ENCODE measurements around the gene R3HDM4. TPM values are rescaled to one million over a fixed set of nuclear protein-coding genes. Genes with fewer than 3 reads are reported as not detected.

R3HDM4 gene
- total and polyA plus RNA-seq, 2 donors from 2014 or later, result 47.4 to 71.4 TPM

- FAIRE-seq, result no peak
- DNase-seq, result peak in 1 of 5 donors; percentile 83
- Histone ChIP-seq H3K4me1 (ENCODE audit: control insufficient read depth in 2 of 3, insufficient read depth in 2 of 3, low read depth in 1 of 3, low read length in 3 of 3) (peaks cover 0 to 4% (median 0%) of the 10 kb centered on the region in 3 donors), H3K4me3 (ENCODE audit: low read length in 3 of 3) (no peak overlapping the region), H3K9ac (ENCODE audit: low read length in 3 of 3) (no peak overlapping the region), H3K27me3 (ENCODE audit: control insufficient read depth, insufficient read depth, low read length) (no peaks in the 10 kb centered on the region), H3K36me3 (ENCODE audit: control insufficient read depth in 2 of 3, insufficient read depth in 3 of 3, low read length in 3 of 3) (peaks cover 0 to 11% (median 0%) of the 10 kb centered on the region in 3 donors), H3K9me3 (ENCODE audit: control insufficient read depth in 2 of 3, insufficient read depth in 1 of 3, low read length in 3 of 3) (no peaks in the 10 kb centered on the region), H3K27ac (ENCODE audit: low read depth in 2 of 2, low read length in 2 of 2) (no peak overlapping the region)
- TF ChIP-seq CTCF (IDR thresholded peaks at IDR 0.05; ENCODE audit: borderline replicate concordance, extremely low read depth, insufficient read depth), result no peak
- intact Hi-C loops (cut with DNase I), result no loop called here
Measured at GRCh38 chr19:873561-874041, 39.4 kb downstream of the R3HDM4 start.

DNA sequence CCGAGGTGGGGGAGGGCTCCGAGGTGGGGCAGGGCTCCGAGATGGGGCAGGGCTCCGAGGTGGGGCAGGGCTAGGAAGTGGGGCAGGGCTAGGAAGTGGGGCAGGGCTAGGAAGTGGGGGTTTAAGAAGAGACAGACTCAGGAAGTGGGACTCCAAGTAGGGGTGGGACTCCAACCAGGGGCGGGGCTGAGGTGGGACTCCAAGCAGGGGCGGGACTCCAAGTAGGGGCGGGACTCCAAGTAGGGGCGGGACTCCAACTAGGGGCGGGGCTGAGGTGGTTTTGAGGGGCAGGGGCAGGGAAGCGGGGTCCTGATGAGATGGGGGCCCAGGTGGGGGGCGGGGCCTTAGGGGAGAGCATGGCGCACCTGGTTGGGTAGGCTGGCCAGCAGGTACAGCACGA is 39.9 kb downstream of the R3HDM4 start:
- Histone ChIP-seq H3K4me3 (ENCODE audit: low read length in 3 of 3) (no peak overlapping the region), H3K9ac (ENCODE audit: low read length in 3 of 3) (no peak overlapping the region), H3K27me3 (ENCODE audit: control insufficient read depth, insufficient read depth, low read length) (no peaks in the 10 kb centered on the region), H3K9me3 (ENCODE audit: control insufficient read depth in 2 of 3, insufficient read depth in 1 of 3, low read length in 3 of 3) (no peaks in the 10 kb centered on the region), H3K4me1 (ENCODE audit: control insufficient read depth in 2 of 3, insufficient read depth in 2 of 3, low read depth in 1 of 3, low read length in 3 of 3) (peaks cover 0 to 4% (median 0%) of the 10 kb centered on the region in 3 donors), H3K36me3 (ENCODE audit: control insufficient read depth in 2 of 3, insufficient read depth in 3 of 3, low read length in 3 of 3) (peaks cover 0 to 13% (median 0%) of the 10 kb centered on the region in 3 donors), H3K27ac (ENCODE audit: low read depth in 2 of 2, low read length in 2 of 2) (no peak overlapping the region)
- TF ChIP-seq CTCF (IDR thresholded peaks at IDR 0.05; ENCODE audit: borderline replicate concordance, extremely low read depth, insufficient read depth), result no peak
- intact Hi-C loops (cut with DNase I), result no loop called here
- DNase-seq, result peak in 1 of 5 donors; percentile 89
- no peak for FAIRE-seq

GRCh38 chr19:872266-872951 is 40.6 kb downstream of the R3HDM4 start:
- H3K36me3 ChIP-seq (ENCODE audit: control insufficient read depth in 2 of 3, insufficient read depth in 3 of 3, low read length in 3 of 3), result peaks cover 0 to 15% (median 0%) of the 10 kb centered on the region in 3 donors

More at GRCh38 chr19:872266-872951, 40.6 kb downstream of the R3HDM4 start:
- H3K9ac ChIP-seq (ENCODE audit: low read length in 3 of 3), result no peak overlapping the region
- H3K9me3 ChIP-seq (ENCODE audit: control insufficient read depth in 2 of 3, insufficient read depth in 1 of 3, low read length in 3 of 3), result no peaks in the 10 kb centered on the region
- H3K27me3 ChIP-seq (ENCODE audit: control insufficient read depth, insufficient read depth, low read length), result no peaks in the 10 kb centered on the region
- no peak for TF ChIP-seq CTCF (IDR thresholded peaks at IDR 0.05; ENCODE audit: borderline replicate concordance, extremely low read depth, insufficient read depth)
- H3K4me3 ChIP-seq (ENCODE audit: low read length in 3 of 3), result no peak overlapping the region
- FAIRE-seq, result no peak
- intact Hi-C loops (cut with DNase I), result no loop called here
- DNase-seq, result peak in 2 of 5 donors; percentile 50 to 92
- H3K4me1 ChIP-seq (ENCODE audit: control insufficient read depth in 2 of 3, insufficient read depth in 2 of 3, low read depth in 1 of 3, low read length in 3 of 3), result peaks cover 0 to 4% (median 0%) of the 10 kb centered on the region in 3 donors
- no peak overlapping the region for H3K27ac ChIP-seq (ENCODE audit: low read depth in 2 of 2, low read length in 2 of 2)
